HG02571 (cell line): ENCODE results near the gene LAGE3.
A peak's percentile ranks its signal among the peaks of the same experiment; 100 is the strongest.

Experiments used
- ATAC-seq: cut with Tn5 transposase; IDR thresholded peaks from one replicate; pipeline ENCODE4 v1.9.1; 2021; ENCODE audit warnings: mild to moderate bottlenecking, moderate library complexity; ENCODE audit not compliant: unreplicated experiment

LAGE3 gene, protein sequence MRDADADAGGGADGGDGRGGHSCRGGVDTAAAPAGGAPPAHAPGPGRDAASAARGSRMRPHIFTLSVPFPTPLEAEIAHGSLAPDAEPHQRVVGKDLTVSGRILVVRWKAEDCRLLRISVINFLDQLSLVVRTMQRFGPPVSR

DNA sequence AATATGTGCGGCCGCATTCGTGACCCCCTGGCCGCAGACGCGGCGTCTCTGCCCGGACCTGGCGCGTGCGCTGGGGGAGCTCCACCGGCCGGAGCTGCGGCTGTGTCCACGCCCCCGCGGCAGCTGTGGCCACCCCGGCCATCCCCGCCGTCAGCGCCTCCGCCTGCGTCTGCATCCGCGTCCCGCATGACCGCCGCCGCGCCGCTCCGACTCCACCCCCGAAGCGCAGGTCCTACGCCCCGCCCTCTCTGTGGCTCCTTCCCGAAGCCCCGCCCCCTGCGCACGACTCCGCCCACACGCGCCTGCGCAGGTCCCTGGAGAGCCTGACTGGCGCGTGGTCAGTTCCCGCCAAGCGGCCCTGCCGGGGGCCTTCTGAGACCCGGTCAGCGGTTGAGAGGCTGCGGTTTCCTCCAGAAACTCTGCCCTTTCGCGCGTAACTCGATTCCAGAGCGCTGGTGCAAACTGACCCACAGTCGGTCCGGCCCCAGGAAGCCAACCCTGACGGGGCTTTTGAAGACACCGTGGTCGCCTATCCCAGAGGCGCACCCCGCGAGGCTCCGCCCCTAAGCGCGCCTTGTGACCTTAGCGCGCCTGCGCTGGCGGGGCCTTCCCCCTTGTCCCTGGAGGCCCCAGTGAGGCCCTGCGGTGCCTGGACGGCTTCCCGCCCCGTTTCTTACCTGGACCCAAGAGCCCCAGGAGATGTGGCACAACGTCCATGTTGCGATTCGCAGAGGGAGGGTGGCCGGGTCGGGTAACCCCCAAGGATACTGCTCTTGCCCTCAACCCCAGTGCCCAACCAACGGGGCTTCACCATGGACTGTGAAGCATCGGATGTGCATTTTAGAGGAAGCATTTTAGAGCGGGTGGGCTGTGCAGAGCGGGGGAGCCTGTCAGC, at the start of gene LAGE3:
Gene LAGE3 (minus strand): TSS at position 554 of the 895 bp plus-strand sequence. CDS start 366 bp downstream, at position 188.
- ATAC-seq = peak; percentile 76

DNA sequence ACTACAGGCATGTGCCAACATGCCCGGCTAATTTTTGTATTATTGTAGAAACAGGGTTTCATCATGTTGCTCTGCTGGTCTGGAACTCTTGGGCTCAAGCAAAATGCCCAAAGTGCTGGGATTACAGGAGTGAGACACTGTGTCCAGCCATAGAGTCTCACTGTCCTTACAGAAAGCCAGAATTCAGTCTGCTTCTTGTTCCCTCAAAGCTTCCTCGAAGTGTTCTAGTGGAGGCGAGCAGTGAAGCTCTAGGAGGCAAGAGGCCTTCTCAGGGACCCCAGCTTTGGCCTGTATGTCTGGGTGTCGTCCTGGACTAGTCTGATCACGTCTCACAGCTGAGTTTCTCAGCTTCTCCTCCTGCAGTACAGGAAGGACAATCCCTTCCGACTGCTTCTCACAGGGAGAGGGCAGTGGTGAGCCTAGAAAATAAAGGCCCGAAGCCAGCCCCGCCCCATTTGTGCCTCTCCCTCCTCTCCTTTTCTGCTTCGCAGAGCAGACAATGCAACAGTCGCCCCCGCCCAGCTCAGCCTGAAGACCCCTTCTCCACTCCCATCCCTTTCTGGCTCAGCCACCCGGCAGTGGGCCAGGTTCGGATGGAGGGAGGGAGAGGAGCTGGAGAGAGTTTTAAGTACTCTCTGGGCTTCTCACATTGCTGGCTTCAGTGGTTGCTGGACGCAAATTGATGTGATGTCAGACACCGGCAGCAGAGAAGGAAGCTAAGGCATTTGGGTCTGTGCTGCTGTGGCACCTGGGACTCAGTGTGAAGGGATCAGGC, 48.0 kb upstream of the LAGE3 start:
- ATAC-seq = peak; percentile 67

DNA sequence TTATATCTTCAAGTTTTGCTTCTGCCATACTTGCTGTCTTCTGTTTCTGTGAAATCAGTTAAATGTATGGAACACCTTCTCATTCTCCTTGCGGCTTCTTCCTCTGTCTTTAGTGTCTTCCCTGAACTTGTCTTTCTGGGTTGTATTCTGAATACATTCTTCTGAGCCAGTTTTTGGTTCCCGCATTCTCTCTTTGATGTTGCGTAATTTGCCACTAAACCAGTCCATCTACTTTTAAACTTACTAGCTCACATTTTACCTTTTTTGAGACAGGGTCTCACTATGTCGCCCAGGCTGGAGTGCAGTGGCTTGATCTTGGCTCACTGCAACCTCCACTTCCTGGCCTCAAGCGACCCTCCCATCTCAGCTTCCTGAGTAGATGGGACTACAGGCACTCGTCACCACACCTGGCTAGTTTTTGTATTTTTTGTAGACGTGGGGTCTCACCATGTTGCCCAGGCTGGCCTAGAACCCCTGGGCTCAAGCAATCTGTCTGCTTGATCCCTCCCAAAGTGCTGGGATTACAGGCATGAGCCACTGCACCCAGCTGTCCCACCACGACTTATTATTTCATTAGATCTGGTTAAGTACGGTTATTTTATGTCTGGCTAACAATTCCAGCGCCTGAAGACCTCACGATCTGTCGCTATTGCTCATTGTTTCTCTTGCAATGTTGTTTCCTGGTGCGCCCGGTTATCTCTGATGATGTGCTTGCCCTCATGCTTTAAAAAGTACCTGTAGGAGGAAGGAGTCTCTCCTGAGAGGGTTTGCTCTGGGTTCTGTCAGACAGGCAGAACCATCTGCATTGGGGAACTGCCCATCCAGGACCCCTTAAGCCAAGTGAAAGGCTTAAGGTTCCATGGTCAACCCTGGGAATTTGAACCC, 46.8 kb upstream of the LAGE3 start:
- ATAC-seq = no peak

DNA sequence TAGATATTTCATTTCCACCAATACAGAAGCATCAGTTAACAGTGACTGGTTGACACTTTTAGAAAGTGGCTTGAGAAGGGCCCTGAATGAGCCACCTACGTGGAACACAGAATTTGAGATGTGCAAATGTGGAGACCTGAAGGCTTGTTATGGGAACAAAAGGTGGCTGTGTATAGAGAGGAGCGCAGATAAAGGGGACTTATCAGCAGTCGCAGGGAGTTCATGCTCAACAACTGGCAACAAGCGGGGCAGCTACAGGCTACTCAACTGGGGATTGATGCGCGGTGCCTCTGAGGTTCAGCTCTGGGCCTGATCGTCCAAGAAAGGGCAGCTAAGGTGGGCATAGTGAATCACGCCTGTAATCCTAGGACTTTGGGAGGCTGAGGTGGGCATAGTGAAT, 40.3 kb upstream of the LAGE3 start:
- no peak for ATAC-seq

DNA sequence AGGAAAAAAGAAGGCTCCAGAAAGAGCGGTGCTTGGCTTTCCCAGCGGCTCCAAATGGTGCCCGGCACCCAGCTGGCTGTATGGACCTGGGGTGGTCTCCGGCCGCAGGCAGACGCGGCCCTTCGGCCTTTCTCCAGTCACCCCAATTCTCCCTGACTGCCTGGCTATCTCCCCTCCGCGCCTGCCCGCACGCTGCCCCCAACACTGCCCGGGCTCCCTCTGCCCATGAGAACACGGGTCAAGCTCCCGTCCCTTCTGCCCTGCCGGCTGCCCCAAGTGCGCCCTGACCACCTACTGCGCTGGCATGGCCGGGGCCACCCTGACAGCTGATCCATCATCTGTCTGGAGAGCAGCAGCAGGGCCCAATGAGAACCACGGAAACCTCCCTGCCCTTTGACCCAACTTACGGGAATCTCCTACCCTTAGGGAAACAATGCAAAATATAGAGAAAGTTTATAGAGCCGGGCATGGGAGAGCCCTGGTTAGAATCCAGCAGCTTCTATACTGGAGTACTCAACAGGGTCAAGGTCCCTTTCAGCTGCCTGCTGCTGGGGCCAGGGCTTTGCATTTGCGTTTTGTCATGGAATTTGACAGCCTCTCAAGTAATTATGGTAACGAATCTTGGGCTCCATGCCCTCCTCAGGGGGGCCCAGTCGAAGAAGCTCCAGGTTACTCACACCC, 38.2 kb upstream of the LAGE3 start:
- no peak for ATAC-seq

DNA sequence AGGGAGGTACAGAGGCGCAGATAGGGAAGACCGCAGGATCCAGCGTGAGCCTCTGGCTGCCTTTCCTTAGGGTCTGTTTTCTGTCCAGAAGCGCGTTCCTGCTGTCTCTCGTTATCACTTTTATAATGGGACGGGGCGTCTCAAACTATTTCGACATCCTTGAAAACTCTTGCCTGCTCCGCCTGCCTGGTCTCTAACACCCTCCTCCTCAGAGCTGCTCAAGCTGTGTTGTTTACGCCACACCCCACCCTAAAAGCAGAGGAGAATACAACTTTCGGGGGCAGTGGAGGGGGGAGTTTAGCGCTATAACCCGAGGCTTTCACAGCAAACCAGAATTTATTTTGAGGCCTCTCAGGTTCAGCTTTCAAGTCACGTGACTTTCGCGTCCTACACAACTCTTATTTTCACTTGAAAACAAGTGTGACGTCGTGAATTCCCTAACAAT, 37.6 kb upstream of the LAGE3 start:
- no peak for ATAC-seq

DNA sequence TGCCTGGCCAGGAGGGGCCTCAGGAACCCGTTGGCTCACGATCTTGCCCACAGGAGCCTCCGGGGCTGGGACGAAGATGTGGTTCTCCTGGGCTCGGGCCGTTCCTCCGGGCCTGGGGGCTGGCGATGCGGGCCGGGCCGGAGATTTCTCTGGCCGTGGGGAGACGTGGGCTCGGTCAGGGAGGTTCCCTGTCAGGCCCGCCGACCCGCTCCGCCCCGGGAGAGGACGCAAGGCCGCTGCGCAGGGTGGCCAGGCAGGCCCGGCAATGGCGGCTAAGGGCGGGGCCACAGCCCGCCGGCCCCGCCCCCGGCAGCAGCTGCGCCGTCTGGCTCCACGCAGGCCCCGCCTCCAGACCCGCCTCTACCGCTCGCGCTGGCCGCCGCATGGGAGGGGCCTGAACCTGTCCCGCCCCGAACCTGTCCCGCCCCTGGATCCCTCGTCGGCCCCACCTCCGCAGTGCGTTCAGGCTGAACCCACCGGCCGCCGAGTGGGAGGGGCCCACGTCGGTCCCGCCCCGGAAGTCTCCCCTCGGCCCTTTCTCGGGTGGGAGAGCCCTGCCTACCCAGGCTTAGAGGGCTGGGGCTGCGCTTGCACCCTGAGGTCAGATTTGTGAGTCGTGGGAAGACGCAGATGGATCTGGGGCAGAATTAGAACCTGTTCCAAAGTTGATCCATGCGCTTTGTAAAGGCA, 37.0 kb upstream of the LAGE3 start, which contains the start of gene FAM3A:
Gene FAM3A (minus strand): TSS at position 267 of the 690 bp plus-strand sequence. CDS start 460 bp downstream, outside the sequence.
- peak; percentile 83 for ATAC-seq

DNA sequence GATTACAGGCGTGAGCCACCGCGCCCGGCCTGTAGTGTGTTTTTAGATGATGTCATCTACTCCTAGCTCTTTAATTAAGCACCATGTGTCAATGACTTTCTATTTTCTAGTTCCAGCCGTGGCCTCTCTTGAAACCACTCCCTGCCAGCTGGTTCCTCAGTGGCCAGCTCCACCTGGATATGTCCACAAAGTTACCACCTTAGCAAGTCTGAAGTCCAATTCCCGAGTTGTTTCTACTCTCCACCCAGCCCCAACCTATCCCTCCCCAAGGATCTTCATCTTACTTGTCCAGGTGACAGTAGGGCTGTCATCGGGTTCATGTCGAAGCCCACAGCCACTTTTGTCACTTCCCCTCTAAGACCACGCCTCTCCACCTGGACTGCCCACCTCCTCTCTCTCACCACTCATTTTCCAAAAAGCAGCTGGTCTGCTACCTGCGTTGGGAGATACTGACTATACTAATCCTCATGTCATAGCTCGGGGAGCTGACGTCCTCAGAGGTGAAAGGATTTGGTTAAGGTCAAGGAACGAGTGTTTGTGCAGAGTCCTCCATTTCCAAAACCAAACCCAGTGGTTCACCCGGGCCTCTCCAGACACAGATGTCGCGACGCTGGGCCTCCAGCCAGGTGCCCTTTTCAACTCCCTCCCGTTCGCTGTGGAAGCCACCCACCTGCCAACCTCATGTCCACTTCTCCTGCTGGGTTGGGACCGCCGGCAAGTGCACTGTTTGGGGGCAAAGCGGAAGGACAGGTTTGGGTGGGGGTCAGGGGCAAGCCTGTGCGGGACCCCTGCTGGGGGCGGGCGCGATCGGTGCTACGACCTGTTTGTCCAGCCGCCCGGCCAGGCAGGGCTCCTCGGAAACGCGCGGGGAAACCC, 36.2 kb upstream of the LAGE3 start:
- ATAC-seq = no peak

DNA sequence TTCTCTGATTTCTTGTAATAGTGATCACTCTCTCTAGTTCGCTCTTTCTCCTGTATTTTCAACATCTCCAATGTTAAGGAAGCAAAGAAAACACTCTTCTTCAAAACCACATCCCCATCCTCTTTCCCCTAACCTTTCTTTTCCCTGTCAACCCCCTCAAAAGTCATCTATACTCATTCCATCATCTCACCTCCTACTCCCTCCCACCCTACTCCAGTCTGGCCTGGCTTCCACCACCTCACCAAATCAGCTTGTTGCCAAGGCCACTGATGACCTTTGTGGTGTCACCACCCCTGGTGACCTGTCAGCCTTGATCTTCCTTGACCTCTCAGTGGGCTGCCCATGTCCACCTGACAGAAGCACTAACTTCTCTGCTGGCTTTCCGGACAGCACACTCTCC, 34.6 kb upstream of the LAGE3 start:
- no peak for ATAC-seq

DNA sequence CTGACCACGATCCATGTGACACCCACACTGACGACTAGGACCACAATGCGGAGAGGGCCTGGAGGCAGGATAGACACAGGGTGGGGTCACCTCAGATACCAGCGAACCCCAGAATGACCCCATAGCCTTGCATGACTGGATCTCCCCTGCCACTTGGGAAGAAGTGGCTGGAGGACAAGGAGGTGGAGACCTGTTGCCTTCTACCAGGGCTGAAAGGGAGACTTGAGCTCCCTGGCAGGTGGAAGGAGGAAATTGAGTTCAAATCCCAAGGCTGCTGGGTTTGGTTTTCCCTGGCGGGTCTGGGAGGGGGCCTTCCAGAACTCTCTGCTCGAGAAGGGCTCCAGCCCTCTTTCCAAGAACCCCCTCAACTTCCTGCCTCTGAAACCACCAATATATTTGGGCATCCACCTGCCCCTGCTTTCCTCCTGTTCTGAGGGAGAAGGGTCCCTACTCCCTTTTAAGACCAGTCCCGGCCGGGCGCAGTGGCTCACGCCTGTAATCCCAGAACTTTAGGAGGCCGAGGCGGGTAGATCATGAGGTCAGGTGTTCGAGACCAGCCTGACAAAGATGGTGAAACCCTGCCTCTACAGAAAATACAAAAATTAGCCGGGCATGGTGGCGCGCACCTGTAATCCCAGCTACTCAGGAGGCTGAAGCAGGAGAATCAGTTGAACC, 33.9 kb upstream of the LAGE3 start:
- no peak for ATAC-seq

DNA sequence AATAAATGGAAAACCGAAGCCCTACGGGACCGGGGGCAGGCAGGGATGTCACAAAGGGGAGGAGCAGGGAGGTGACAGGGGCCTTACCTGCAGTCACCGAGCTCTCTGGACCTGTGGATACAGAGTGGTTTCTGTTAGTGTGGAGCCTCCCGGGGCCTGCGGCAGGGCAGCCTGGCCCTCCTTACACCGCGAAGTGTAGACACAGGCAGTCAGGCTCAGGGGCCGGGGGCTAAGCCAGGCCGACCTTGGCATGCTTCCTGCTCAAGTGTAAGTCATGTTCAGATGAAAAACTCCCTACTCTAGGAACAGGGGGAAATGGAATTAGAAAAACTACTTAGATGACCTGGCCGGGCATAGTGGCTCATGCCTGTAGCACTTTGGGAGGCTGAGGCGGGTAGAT, 32.7 kb upstream of the LAGE3 start:
- ATAC-seq = no peak

DNA sequence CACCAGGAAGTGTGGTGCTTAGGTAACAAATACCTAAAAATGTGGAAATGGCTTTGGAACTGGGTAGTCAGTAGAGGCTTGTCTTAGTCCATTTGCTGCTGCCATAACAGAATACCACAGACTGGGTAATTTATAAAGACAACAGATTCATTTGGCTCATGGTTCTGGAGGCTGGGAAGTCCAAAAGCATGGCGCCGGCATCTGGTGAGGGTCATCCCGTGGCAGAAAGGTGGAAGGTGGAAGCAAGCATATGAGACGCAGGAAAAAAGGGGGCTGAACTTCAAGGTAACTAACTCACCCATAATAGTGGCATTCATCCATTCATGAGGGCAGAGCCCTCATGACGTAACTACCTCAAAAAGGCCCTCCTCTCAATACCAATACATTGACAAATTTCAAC, 30.4 kb upstream of the LAGE3 start:
- no peak for ATAC-seq

DNA sequence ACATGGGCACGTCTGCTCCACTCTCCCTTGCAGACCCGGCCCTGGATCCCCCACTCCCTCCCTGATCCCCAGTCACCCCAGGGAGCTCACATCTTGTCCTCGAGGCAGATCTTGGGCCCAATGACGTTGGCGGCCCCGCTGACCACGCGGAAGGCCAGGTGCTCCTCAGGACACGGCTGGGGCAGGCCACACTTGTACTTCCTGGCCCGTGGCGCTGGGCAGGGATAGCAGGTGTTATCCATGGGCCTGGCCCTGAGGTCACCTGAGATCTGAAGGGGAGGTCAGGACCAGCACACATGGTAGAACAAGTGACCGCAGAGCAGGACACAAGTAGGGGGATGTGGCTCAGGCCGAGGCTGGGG, 29.3 kb upstream of the LAGE3 start:
- ATAC-seq = no peak

DNA sequence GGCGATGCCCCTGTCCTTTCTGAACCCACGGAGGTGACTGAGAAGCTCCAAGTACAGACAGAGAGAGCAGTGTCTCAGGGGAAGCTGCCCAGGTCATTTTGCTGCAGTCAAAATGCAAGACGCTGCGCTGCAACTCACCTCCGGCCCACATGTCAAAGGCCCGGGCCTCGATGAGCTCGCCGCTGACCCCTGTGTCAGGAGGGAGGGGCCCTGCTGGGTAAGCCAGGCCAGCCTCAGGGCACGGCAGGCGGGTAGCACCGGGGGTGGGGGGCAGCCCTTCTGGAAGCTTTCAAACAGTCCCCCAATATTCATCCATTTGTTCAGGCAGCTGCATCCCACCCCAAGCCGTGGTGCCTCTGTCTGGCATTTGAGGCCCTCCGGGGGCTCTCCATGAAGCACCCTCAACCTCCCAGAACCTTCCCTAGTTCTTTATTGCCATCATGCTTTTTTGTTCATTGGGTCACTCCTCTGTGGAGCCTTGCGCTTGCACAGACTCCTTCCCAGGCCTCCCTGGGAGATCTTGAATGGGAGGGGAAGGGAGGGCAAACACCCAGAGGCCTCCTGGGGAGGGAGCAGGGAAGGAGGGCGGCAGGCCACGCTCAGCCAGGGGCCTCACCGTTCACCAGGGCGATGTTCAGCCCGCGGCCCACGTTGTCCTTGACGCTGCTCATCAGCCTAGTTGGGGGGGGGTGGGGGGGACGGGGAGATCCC, 28.7 kb upstream of the LAGE3 start:
- no peak for ATAC-seq

DNA sequence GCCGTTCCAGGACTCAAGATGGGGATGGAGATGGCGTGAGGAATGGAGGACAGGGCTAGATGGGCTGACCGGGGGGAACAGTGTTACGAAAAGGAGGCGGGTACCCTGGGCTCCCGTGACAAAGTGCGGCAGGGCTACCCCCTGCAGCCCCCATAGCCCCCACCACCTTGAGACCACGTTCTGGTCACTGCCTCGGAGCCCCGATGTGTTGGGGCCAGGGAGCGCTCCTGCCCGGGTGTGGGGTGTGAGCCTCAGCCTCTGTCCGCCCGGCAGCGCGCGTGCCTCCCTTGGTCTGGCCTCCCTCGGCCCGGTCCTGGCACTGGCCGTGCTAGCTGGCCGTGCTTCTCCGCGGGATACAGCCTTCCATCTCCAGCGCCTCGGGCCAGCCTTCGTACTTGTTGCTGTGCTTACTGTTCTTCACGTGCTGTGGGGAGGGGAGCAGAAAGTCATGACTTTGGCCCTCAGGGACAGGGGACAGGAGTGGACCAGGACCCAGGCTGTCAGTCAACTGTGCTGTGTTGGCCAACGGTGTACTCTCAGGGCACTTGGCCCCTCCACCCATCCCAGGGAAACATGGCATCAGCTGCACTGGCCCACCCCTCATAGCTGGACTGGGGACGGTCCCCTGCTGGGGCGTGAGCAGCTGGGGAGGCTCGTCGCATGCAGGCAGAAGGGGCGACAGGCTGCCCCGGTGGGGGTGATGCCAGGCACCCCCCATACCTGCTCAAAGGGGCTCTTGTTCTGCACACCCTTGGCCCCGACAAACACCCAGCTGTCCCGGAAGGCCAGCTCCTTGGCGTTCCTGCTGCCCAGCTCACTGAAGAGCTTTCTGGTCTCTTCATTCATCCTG, 27.6 kb upstream of the LAGE3 start:
- ATAC-seq = no peak

DNA sequence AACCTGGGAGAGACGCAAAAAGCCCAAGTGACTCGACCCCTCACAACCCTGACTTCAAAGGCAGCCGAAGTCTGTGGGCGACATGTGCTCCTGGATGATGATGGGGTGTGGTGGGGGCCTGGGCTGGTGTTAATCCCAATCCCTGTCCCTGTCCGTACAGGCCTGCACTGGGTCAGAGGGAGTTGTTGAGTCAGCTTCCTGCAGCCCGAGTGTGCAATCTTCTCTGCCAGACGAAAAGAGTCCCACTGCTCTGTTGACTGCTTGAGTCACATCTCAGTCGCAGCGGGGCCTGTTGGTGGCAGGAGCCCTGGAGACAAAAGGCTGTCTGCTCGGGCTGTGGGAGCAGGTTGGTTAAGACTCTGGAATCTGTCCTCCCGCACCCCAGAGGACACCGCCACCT, 26.7 kb upstream of the LAGE3 start:
- no peak for ATAC-seq
